Neural cell (in vitro differentiated cells): ENCODE results near the gene CGNL1.

Experiments
- EP300 ChIP-seq: fragments of 450-650 bp; conservative IDR thresholded peaks from 2 replicates; pipeline ENCODE4 v1.6.1; 2014; ENCODE audit warnings: antibody characterized with exemption, mild to moderate bottlenecking, moderate library complexity; ENCODE audit not compliant: poor library complexity, severe bottlenecking
- EZH2 ChIP-seq: fragments of 200-600, 300-800 bp; shearing (Covaris generic), sonication (generic); IDR thresholded peaks from 2 replicates; pipeline ENCODE4 v1.6.1; 2014; ENCODE audit warnings: antibody characterized with exemption, low read length, borderline replicate concordance, mild to moderate bottlenecking; ENCODE audit not compliant: insufficient read depth, poor library complexity, severe bottlenecking
- POLR2AphosphoS5 ChIP-seq: IDR thresholded peaks from 2 replicates; pipeline ENCODE4 v1.6.1; 2012
- TAF1 ChIP-seq: IDR thresholded peaks from 2 replicates; pipeline ENCODE4 v1.6.1; 2012; ENCODE audit warnings: low read depth
- TF ChIP-seq, protein P1 (sequence below): fragments of 450-650 bp; IDR thresholded peaks from 2 replicates; pipeline ENCODE4 v1.5.1; 2014; ENCODE audit warnings: antibody characterized with exemption, mild to moderate bottlenecking, moderate library complexity; ENCODE audit not compliant: poor library complexity, severe bottlenecking

DNA sequence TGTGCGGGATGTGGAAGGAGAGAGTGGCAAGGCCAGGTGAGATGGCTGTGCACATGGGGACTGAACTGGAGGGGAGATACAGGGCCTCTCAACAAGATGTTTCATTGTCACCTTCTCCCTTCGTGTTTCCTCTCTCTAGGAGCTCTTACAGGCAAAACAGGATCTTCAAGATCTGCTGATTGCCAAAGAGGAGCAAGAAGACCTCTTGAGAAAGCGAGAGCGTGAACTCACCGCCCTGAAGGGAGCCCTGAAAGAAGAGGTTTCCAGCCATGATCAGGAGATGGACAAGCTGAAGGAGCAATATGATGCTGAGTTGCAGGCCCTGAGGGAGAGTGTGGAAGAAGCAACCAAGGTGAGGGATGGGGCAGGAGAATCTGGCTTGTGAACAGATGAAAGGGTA is 85.2 kb downstream of the CGNL1 start:
- TF ChIP-seq EP300, result no peak
- TF ChIP-seq, protein P1, sequence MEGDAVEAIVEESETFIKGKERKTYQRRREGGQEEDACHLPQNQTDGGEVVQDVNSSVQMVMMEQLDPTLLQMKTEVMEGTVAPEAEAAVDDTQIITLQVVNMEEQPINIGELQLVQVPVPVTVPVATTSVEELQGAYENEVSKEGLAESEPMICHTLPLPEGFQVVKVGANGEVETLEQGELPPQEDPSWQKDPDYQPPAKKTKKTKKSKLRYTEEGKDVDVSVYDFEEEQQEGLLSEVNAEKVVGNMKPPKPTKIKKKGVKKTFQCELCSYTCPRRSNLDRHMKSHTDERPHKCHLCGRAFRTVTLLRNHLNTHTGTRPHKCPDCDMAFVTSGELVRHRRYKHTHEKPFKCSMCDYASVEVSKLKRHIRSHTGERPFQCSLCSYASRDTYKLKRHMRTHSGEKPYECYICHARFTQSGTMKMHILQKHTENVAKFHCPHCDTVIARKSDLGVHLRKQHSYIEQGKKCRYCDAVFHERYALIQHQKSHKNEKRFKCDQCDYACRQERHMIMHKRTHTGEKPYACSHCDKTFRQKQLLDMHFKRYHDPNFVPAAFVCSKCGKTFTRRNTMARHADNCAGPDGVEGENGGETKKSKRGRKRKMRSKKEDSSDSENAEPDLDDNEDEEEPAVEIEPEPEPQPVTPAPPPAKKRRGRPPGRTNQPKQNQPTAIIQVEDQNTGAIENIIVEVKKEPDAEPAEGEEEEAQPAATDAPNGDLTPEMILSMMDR, result no peak
- TF ChIP-seq POLR2AphosphoS5, result no peak
- TF ChIP-seq EZH2, result no peak
- no peak for TF ChIP-seq TAF1
